ENCODE results near the gene CLSTN2. TPM values are rescaled to one million over a fixed set of nuclear protein-coding genes. Genes with fewer than 3 reads are reported as not detected.

CLSTN2 gene
- total RNA-seq, 1 experiment from 2014 or later: 0.02 TPM

GRCh38 chr3:140584549-140584948, 649.6 kb downstream of the CLSTN2 start (continued):
- TF ChIP-seq, protein P1, sequence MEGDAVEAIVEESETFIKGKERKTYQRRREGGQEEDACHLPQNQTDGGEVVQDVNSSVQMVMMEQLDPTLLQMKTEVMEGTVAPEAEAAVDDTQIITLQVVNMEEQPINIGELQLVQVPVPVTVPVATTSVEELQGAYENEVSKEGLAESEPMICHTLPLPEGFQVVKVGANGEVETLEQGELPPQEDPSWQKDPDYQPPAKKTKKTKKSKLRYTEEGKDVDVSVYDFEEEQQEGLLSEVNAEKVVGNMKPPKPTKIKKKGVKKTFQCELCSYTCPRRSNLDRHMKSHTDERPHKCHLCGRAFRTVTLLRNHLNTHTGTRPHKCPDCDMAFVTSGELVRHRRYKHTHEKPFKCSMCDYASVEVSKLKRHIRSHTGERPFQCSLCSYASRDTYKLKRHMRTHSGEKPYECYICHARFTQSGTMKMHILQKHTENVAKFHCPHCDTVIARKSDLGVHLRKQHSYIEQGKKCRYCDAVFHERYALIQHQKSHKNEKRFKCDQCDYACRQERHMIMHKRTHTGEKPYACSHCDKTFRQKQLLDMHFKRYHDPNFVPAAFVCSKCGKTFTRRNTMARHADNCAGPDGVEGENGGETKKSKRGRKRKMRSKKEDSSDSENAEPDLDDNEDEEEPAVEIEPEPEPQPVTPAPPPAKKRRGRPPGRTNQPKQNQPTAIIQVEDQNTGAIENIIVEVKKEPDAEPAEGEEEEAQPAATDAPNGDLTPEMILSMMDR (IDR thresholded peaks at IDR 0.05 in 2 of 3, conservative IDR thresholded peaks at IDR 0.05 in 1 of 3; ENCODE audit: borderline replicate concordance in 1 of 3, insufficient read depth in 1 of 3, low read depth in 2 of 3, low read length in 2 of 3): no peak
- TF ChIP-seq SIN3A (IDR thresholded peaks at IDR 0.05; ENCODE audit: low read depth) (no peak), ZBTB33 (IDR thresholded peaks at IDR 0.05; ENCODE audit: extremely low read depth, insufficient replicate concordance, low read length) (no peak)
- TF ChIP-seq, protein P2, sequence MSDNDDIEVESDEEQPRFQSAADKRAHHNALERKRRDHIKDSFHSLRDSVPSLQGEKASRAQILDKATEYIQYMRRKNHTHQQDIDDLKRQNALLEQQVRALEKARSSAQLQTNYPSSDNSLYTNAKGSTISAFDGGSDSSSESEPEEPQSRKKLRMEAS (IDR thresholded peaks at IDR 0.05): no peak

DNA sequence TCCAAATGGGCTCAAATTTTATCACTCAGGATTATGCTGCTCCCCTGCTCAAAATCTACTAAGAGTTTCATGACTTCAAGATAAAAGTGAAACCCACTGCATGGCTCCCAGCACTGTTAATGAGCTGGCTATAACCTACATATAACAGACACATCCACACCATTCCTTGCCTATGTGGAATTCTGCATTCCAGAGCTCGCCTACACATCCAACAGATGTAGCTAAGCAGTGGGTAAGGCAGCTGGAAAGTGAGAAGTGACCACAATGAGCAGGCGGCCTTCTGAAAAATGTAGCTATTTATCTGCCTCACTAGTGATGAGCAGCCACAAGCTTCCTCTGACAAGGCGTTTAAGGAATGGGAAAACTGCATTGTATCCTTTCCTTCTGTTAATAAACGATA, 650.8 kb downstream of the CLSTN2 start:
- H3K4me2 ChIP-seq (ENCODE audit: low read length): no peak overlapping the region
- peaks cover 35% of the 10 kb centered on the region for H3K27me3 ChIP-seq (ENCODE audit: insufficient read depth, low read length)
- no peak for DNase-seq (ENCODE audit: low read depth, low spot score)
- CTCF ChIA-PET: no interaction called here
- RAD21 ChIA-PET (ENCODE audit: low non-redundant PET in 1 of 2, low total read pairs in 2 of 2, uncharacterized antibody in 2 of 2, unreplicated experiment in 2 of 2): no interaction called here
- TF ChIP-seq, protein P1 (IDR thresholded peaks at IDR 0.05 in 2 of 3, conservative IDR thresholded peaks at IDR 0.05 in 1 of 3; ENCODE audit: borderline replicate concordance in 1 of 3, insufficient read depth in 1 of 3, low read depth in 2 of 3, low read length in 2 of 3): no peak
- POLR2A ChIA-PET: no interaction called here
- BruUV-seq (replicated peaks): no TSS peak
- H3K9me2 ChIP-seq (ENCODE audit: insufficient read depth): no peaks in the 10 kb centered on the region
- H2AFZ ChIP-seq (ENCODE audit: low read depth, low read length, poor library complexity, severe bottlenecking): no peak overlapping the region
- intact Hi-C loops (cut with micrococcal nuclease): no loop called here
- H3K36me3 ChIP-seq (ENCODE audit: control insufficient read depth in 1 of 2, insufficient read depth in 2 of 2, low read length in 2 of 2): no peaks in the 10 kb centered on the region
- no peak overlapping the region for H3K4me3 ChIP-seq (replicated peaks in 1 of 2; ENCODE audit: low read depth in 1 of 2, low read length in 2 of 2)
- H3K9me3 ChIP-seq (ENCODE audit: control insufficient read depth in 1 of 2, insufficient read depth in 1 of 2, low read depth in 1 of 2, low read length in 2 of 2): no peaks in the 10 kb centered on the region
- H3K9ac ChIP-seq (ENCODE audit: low read length): no peak overlapping the region
- H4K20me1 ChIP-seq (ENCODE audit: insufficient read depth): no peaks in the 10 kb centered on the region
- no peaks in the 10 kb centered on the region for H3K4me1 ChIP-seq (ENCODE audit: control insufficient read depth in 1 of 2, insufficient read depth in 2 of 2, low read length in 2 of 2)
- H3K79me2 ChIP-seq (ENCODE audit: insufficient read depth, low read length): no peaks in the 10 kb centered on the region
- no peak overlapping the region for H3K27ac ChIP-seq (ENCODE audit: low read depth, low read length)
- ATAC-seq: no peak

All from HCT116 (cell line).